8988T (cell line): ENCODE data around the gene TPD52L1.

Source experiments
- DNase-seq: peaks from one replicate; pipeline ENCODE4 v3.0.0; 2011

The TPD52L1 gene

GRCh38 chr6:125310994-125311649, 157.5 kb downstream of the TPD52L1 start:
- no peak for DNase-seq

- DNase-seq, result no peak
These were observed 158.9 kb downstream of the TPD52L1 start for GRCh38 chr6:125312478-125312877.

GRCh38 chr6:125312950-125313349, 159.4 kb downstream of the TPD52L1 start:
- DNase-seq, result no peak
